Suppressor macrophage treated with lipopolysaccharide for 4 hours (primary cell): ENCODE measurements around the gene GPX6.
"Not testable (repeated sequence)": the region's sequence is repeated elsewhere in the genome, so short reads cannot be mapped to it uniquely, and the experiment has no call there.

ENCODE experiments used
- DNase-seq: peaks from one replicate; pipeline ENCODE4 v3.0.0-alpha.2; 2020

Gene GPX6

GRCh38 chr6:28515676-28516075, at the start of gene GPX6:
Gene GPX6 (minus strand): TSS chr6:28515793. CDS start chr6:28515743, 50 bp downstream.
- no peak for DNase-seq

- no peak for DNase-seq
These were observed 48.0 kb upstream of the GPX6 start for GRCh38 chr6:28563430-28564095.

GRCh38 chr6:28558629-28559028, 43.0 kb upstream of the GPX6 start:
- DNase-seq = no peak

GRCh38 chr6:28555136-28555535, 39.5 kb upstream of the GPX6 start:
- no peak for DNase-seq

- DNase-seq = no peak
These were observed 38.6 kb upstream of the GPX6 start for GRCh38 chr6:28553986-28554881.

- DNase-seq = no peak
These were observed 37.9 kb upstream of the GPX6 start for GRCh38 chr6:28553384-28553985.

GRCh38 chr6:28551891-28552666, 36.5 kb upstream of the GPX6 start:
- no peak for DNase-seq

GRCh38 chr6:28547003-28547402, 31.4 kb upstream of the GPX6 start:
- DNase-seq = not testable (repeated sequence)

GRCh38 chr6:28545955-28546354, 30.4 kb upstream of the GPX6 start:
- no peak for DNase-seq

- DNase-seq = no peak
These were observed 28.3 kb upstream of the GPX6 start for GRCh38 chr6:28543651-28544610.

GRCh38 chr6:28542440-28543296, 27.1 kb upstream of the GPX6 start:
- DNase-seq = peak; percentile 53

- no peak for DNase-seq
These were observed 26.4 kb upstream of the GPX6 start for GRCh38 chr6:28541996-28542395.

- no peak for DNase-seq
These were observed 22.0 kb upstream of the GPX6 start for GRCh38 chr6:28537509-28538140.

- no peak for DNase-seq
These were observed 21.5 kb upstream of the GPX6 start for GRCh38 chr6:28537065-28537464.

- no peak for DNase-seq
These were observed 19.3 kb upstream of the GPX6 start for GRCh38 chr6:28534875-28535274.

- no peak for DNase-seq
These were observed 18.7 kb upstream of the GPX6 start for GRCh38 chr6:28534306-28534705.

- no peak for DNase-seq
These were observed 16.0 kb upstream of the GPX6 start for GRCh38 chr6:28531479-28532128.

GRCh38 chr6:28530777-28531176, 15.2 kb upstream of the GPX6 start:
- no peak for DNase-seq

GRCh38 chr6:28525496-28526039, 10.0 kb upstream of the GPX6 start, which contains the start of gene GPX5:
Gene GPX5 (plus strand): TSS chr6:28525881. CDS start chr6:28526014, 133 bp downstream.
- DNase-seq = no peak
